Stimulated activated CD4-positive, alpha-beta T cell treated with anti-CD3 and anti-CD28 coated beads, Interleukin-12 subunit alpha, Interleukin-12 subunit beta, amount 100 ng/mL, for 4 hours (primary cell): Measurements from ENCODE around the gene ITPKB.
A peak's percentile ranks its signal among the peaks of the same experiment; 100 is the strongest.

Source experiments
- DNase-seq: peaks from one replicate; pipeline ENCODE4 v3.0.0-alpha.2; 2020

The ITPKB gene

DNA sequence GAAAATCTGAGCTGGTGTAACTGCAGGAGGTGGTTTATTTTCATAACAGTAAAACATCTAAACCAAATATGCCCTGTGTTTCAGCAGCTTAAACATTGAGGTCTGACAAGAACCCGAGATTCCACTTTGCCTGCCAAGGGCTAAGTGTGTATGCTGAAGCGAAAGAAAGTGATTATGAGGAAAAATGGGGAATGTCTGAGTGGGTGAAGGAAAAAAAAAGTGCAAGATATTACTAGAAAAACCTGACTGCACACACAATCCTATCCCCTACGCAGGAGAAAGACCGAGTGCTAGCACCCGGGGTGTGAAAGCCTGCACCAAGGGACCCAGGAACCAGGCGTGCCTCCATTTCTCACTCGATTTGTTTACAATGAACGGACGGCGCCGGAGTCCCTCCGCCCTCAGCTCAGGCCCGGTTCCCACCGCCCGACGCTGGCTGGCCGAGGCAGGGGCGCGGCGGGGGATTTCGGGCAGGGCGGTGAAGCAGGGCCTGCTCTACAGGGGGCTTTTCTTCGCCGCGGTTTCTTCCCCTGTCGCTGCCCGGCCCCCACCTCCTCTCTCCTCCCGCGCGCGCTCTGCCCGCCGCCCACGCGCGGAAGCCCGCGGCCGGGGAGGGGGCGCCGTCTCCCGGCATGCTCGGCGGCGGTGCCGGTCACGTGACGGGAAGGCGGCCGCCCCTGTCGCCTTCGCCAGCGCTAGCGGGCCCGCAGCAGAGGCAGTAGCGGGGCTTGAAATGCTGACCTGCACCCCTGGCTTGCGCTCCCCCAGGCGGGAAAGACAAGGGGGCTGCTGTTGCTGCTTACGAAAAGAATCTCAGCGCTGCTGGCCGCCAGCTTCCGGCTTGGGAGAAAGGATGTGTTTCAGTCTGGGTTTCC, 35.9 kb downstream of the ITPKB start:
- DNase-seq: peak; percentile 81

DNA sequence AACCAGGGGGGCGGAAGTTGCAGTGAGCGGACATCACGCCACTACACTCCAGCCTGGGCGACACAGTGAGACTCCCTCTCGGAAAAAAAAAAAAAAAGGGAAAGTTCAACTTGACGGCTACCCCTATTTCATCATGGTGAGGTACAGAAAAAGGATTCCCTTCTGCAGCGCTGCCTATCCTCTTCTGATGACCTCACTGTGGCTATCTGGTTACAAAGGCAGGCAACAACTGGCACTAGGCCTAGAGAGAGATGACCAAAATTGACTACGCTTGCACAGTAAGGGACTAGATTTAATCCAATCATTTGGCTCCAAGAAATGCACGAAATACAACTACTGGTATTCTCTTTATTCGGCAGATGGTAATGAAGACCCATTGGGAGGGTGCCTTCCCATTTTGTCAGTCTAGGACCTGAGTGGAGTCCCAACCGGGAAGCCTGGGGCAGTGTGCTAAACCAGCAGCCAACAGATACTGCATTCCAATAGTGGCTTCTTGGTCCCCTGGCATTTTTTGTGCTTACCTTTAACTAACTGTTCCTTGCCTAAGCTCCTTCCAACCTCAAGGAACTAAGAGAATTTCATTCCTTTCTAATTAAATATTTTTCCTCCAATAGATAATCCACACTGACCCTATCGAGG, 36.6 kb downstream of the ITPKB start:
- DNase-seq: no peak

DNA sequence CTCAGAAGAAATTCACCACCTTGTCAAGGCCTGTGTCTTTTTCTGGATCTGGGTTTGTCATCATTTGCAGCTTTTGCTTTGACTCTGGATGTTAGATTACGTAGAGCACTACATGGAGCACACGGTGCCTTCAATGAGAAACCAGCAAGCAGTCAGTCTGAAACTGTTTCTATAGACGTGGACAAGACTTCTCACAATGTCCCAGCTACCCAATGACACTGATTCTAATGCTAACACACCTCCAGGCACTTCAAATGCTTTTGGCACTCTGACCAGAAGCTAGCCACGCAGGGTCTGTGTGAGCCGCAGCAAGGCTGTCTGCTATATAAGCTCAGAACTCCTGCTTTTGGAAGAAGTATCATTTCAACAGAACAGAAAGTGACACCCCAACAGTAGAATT, 38.2 kb downstream of the ITPKB start:
- DNase-seq: no peak

DNA sequence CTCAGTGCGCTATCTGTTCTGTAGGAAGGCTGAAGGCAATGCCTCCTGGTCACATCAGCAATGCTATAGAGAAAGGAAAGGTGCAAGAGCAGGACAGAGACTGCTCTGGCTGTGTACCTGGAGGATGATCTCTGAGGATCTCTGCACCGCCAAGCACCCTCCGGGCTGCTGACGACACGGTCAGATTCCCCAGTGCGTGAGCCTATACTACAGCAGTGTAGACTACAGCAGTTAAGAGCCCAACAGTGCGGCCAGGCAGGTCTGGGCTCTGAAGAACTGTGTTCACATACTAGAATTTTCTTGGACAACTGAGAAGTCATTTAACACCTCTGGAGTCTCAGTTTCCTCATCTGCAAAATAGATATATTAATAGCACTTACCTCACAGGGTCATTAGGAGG, 39.9 kb downstream of the ITPKB start:
- DNase-seq: no peak

DNA sequence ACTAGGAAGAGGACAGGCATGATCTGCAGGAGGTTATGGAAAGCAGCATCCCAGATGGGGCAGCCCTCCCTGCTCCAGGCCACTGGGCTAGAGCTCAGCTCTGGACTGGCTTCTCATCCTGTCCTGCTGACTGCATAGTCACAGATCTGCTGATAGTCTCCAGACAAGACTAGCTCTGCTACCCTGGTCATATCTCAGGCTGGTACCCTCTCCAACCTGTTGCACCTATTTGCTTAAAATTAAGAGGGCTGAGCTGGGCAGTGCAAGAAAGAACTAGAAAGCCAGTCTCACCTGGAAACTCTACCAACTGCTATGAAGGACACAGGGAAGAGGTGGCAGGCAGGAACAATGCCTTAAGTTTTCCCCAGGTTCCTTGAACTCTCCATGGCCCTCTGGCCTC, 40.4 kb downstream of the ITPKB start:
- DNase-seq: no peak

DNA sequence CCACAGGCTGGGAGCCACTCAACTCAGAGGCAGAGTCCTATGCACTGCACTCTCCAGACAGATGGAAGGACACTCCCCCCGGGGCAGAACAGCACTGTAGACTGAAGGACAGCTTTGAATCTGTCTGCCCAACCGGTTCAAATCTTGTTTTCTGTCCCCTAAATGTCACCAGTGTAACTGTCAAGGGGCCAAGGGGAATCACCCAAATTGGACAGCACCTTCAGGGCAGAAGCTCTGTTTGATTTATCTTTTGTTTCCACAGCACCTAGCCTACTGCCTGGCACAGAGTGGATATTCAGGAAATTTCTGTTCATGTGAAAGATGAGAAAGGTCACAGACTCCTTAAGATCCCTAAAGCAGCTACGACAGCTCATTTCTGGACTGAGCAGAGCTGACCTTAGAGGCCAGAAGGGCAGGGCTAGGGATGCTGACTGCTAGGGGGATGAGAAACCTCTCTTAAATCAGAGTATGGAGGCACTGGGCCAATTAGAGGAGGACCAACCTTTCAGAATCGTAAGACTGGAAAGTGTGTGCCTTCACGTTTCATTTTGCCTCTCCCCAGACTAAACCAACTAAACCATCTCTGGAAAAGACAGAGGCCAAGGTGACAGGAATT, 41.0 kb downstream of the ITPKB start:
- no peak for DNase-seq

DNA sequence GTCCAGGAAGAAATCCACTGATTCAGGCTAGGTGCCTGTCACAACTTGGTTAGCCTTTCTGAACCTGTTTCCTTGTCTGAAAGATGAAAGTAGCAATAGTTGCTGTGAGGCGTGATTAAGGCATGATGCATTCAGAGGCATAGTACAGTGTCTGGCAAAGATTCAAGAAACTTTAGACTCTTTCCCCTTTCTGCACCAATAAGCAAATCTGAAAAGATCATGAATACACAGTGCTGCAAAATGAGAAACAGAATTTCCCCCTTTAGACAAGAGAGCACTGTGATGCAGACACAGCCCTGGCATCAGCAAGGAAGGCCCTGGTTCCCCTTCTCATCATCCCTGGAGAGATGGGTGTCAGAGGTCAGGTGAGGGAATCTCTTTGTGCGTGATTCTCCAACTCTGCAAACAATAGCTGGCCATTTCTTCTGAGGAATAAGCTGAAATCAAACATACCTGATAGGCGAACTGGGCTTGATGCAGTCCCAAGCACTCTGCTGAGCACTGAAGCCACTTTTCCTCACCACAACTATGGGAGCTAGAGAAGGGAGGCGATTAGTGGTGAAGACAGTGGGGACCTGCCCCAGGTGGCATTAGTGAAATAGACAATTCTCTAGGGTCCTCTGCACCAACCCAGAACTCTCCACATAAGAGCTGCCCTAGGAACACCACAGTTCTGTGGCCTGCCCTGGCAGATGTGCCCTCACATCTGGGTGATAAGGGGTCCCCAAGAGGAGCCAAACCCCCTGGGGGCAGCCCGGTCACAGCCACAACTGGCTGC, 41.7 kb downstream of the ITPKB start:
- no peak for DNase-seq

DNA sequence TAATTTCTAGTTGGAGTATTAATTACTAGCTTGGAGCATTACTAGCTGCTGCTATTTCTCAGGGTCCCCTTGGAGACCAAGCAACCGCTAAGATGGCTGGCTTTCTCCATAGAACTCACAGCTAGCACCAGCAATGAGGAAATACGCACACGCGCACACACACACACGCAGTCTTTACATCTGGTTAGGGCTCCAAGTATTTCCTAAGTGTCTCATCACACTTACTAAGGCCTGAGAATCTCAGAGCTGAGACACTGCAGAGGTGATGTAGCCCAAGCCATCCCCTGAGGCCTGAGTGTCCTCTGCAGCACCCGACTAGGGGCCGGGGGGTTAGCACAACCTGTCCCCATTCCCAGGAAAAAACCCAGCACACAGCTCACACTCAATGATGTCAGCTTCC, 42.5 kb downstream of the ITPKB start:
- DNase-seq: no peak

DNA sequence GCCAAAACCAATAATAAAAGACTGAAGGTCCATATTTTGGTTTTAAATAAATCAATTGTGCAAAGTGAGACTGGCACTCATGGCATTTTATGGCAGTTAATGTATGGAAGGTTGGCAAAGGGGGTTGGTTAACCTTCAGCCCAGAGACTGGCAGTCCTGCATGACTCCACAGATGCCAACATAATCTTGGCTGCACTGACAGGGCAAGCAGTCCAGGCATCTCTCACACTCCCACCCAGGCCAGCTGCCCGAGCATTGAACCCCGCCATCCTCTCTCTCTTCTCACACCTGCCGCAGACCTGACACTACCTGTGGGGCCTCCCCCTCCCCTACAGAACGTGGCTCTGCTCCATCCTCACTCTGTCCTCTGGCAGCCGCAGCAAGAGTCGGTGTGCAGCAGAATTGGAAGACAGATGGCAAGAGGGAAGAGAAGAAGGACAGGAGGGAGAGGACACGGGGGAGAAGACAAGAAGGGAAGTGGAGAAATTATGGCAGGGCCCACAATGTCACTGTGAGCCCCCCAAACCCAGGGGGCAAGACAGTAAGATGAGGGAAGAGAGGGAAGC, 43.7 kb downstream of the ITPKB start:
- no peak for DNase-seq

DNA sequence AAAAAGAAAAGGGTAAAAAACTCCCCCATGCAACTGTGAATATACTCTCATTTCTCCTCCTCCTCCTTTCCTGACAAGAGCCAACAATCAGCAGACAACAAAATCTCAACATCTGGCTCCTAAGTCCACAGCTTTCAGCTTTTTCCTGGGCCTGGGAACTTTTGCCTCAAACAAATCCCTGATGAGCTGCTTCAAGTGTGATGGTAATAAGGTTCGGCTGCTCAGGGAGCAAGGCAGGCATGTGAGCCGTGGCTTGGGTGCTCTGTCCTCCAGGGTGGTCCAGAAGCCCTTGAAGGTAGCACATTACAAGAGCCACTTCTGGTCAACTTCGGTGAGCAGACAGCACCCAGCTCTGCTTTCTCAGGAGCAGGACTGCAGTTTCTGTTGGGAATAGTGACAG, 46.3 kb downstream of the ITPKB start:
- no peak for DNase-seq

DNA sequence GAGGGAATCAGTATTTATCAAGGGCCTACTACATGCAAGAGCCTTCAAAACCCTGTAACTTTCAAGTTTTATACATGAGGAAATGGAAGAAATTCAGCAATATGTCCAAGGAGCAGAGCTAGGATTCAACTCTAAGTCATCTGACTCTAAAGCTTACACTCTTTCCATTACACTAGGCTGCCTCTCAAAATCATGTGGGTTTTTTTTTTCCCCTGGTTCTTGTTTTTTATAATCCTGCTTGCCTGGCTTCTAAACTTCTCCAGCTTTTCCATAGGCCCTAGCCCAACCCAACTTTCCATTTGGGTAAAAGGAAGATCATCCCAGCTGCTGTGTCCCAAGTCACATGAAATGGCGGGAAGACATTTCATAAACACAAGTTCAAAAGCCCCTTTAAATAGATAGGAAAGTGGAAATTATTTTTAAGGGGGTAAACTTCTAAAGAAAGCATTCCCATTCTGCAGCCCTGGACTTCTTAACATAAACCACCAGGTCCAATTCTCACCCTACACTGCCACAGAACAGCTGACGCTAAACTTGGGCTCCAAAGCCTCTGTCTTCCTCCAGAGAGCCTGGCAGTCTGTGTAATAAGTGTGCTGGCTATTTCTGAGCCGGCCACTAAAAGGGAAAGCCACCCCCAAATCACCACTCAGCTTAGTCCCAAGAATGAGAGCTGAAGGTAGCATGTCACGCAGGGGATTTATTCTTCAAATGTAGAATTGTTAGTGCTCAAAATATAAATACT, 46.9 kb downstream of the ITPKB start:
- no peak for DNase-seq

DNA sequence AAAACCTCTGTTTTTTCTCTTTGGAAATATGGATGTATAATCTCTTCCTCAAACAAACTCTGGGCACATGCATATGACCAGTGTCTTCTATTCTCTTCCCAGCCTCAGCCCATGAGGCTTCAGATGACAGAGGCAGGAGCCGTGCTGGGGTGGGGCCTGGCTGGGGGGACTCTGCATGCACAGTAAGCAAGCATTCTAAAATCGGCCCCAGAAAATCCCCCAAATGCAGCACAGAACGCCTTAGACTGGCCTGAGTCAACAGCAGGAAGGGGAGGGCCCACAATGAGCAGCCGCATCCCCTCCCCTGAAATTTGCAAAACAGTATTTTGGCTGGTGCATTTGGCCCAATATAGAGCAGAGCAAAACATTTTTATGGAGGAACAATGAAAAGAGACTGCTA, 47.8 kb downstream of the ITPKB start:
- DNase-seq: no peak

DNA sequence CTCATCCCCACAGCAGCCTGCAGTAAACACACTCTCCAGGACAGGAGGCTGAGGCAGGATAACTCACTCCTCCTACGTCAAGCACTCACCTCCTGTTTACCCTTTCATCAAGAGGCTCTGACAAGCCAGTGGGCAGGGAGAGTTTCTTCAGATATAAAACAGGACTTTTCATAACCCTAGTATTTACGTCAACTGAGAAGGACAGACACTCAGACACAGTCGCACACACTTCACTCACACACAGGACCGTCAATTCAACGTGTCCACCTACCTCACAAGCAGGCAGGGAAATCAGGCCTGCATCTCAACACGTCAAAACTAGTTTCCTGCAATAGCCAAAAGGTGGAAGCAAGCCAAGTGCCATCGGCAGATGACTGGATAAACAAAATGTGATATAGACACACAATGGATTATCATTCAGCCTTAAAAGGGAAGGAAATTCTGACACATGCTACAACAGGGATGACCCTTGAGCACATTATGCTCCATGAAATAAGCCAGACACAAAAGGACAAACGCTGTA, 48.6 kb downstream of the ITPKB start:
- no peak for DNase-seq

DNA sequence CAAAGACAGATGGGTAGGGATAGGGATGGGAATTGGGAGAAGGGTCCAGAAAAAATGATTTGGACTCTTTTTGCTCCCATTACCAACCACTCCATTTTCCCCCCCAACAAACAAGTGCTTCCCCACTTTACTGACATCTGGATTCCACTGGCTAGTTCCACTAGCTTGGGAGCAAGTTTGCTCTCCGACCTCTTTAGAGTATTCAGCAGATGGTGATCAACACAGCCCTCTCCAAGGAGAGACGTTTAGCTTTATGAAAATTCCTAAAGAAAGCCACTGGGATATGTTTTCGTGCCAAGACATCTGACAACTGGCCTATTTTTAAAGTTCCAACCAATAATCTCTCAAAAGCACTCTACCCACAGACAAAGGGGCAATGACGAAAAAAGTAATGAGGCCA, 50.3 kb downstream of the ITPKB start:
- no peak for DNase-seq

DNA sequence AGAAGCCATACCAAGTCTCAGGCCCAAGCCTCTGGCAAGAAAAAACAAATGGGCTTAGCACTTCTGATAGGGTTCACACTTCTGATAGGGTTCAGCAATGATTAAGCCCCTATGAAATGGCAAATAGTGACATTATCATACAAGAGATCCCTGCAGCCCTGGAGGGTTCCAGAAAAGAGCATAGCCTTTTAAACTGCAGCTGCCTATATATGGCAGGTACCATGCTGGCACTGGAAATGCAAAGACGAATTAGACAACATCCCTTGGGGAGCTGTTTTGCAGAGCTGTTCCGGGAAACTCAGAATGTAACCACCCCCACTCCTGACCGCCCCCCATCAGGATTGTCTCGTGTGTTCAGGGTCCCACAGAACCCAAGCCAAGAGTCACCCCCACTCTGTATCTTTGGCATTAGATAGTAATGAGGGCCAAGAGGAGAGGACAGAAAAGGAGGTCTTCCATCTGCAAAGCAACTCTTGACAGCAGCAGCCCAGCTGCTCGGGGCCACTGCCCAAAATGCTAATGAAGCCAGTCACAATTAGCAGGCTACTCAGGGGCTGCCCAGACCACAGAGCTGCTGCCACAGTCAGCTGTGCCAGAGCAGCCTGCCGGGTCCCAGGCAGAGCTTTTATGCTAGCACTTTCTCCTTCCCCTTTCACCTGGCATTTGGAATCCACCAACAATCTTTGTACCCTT, 50.9 kb downstream of the ITPKB start:
- DNase-seq: no peak

DNA sequence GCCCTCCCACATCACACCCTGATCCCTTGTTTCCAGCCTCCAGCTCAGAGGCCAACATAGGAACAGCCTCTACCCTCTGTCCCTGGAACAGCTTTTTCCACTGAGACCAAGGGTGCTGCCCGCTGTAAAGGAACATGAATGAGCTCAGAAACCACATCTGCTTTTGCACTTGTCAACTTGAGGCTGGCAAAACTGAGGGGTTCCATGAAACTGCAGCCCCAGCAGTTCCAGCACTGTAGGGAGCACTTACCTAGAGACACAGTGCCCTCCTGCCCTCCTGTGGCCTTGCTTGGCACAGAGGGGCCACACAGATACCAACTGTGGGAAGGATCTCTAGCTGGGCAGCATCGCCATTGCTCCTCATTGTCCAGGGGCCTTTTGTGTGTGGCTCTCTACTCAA, 51.7 kb downstream of the ITPKB start:
- no peak for DNase-seq

DNA sequence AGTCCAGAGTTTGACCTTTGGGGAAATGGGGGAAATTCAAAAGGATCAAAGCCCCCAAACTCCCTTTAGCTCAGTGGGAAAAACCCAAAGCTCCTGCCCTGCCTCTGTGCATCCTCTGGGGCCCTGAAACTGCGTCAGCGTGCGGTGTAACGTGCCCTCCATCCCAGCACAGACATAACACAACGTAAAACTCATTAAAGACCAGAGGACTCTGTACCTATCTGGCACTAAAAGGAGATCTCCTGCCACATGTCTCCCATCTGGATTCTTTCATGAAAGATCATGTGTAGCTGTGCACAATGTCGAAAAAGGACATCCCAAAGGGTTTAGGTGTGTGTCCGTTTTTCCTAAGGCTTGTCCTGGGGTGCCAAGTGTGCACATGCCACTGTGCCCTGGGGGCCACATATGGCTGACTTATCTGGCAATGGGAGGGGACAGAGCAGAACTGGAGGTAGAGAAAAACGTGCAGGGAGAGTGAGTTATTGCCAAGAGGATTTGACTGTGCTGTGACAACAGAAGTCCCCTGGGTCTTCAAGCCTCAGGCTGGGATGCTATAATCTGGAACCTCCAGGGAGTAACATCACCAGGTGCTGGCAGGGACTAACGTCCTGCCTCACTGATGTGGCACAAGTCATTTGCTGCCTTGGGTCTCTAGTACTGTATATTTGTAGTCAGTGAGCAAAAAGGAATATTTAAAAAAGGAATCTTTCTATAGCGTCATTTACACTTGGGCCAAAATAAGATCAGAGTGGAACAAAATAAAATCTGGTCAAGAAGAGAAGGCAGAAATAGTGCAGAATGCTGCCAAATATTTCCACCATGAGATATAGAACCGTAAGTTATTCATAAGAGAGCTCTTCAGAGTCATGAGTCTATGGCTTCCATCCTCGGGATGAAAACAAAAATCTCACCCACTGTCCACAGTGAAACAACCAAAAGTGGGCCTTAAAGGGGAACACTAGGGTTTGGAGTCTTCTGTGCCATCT, 52.3 kb downstream of the ITPKB start:
- no peak for DNase-seq

DNA sequence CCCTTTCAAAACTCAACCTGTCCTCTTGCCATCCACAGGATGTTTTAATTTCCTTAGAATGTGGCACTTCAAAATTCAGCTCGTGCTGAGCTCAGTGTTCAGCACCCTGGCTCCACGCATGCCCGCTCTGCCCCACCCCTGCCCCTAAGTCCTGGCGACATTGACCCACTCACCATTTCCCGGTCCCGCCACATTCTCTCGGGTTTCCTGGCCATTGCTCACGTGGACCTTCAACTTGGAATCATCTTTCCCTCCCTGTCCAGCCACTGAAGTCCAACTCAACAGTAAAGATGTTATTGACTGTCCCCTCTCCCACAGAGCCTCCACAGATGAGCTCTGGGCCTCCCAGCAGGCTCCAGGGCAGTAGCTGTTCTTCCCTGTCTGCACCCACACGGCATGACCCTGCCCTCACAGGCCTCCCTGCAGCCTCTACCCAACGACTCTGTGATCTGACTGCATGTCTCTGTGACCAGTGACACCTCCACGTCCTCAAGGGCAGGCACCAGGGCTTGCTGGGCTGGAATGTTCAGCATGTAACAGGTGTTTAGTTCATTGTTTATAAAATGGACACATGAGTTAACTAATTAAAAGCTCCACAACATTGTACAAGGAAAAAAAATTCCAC, 53.8 kb downstream of the ITPKB start:
- DNase-seq: no peak

DNA sequence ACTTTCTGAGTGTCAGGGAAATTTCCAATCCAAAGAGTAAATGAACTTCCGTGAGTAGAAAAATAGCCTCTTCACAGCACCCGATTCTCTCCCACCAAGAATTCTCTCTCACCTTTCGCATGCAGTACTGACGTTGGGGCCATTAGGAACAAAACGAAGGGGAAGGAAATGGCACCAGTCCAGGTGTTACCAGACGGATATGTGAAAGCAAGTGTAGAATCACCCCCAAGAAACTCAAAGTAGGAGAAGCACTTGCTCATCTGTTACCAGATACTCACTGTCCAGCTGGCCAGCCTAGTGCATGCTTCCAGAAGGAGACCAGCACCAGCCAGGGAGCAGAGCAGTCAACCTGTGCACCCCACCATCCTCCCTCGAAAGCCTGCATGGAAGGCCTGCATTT, 55.1 kb downstream of the ITPKB start:
- DNase-seq: no peak
